Mucosa of descending colon (tissue), 3 donors: ENCODE results near the gene SOCS6. TPM values are rescaled to one million over a fixed set of nuclear protein-coding genes. Genes with fewer than 3 reads are reported as not detected.
"Not testable (repeated sequence)": the region's sequence is repeated elsewhere in the genome, so short reads cannot be mapped to it uniquely, and the experiment has no call there.

Source experiments
- ATAC-seq: fragments of 200-7000 bp; cut with Tn5 transposase; one replicate; pipeline ENCODE4 v1.9.1; 2020; ENCODE audit warnings: mild to moderate bottlenecking, moderate library complexity
- DNase-seq, 3 donors: peaks; one replicate each; pipeline ENCODE4 v3.0.0-alpha.2; 2020
- H3K36me3 ChIP-seq: fragments of 200-600 bp; one replicate; pipeline ENCODE4 v1.8.0; 2021; ENCODE audit warnings: low read depth, mild to moderate bottlenecking
- H3K4me1 ChIP-seq: fragments of 200-600 bp; one replicate; pipeline ENCODE4 v1.8.0; 2021; ENCODE audit warnings: low read depth, mild to moderate bottlenecking
- H3K4me3 ChIP-seq: fragments of 200-600 bp; one replicate; pipeline ENCODE4 v1.8.0; 2021; ENCODE audit warnings: mild to moderate bottlenecking
- H3K9me3 ChIP-seq: fragments of 200-600 bp; one replicate; pipeline ENCODE4 v1.8.0; 2021; ENCODE audit warnings: mild to moderate bottlenecking
- CTCF ChIP-seq: fragments of 200-600 bp; IDR thresholded peaks from one replicate; pipeline ENCODE4 v1.8.0; 2022; ENCODE audit warnings: antibody characterized with exemption, mild to moderate bottlenecking
- intact Hi-C, 2 donors: fragments of 100-400 bp; cut with DNase I in 1 of 2; cut with micrococcal nuclease in 1 of 2; formaldehyde crosslinking; loops; one replicate each; pipeline versions ENCODE4 v1.11.0 to v1.11.1; 2022; cut with DNase I, micrococcal nuclease
- long read RNA-seq, 2 donors: library from polyadenylated mRNA; unstranded; transcript quantifications; one replicate each; pipeline ENCODE4 v2.0.0, GENCODE V29; 2019 to 2021
- total RNA-seq, 3 donors: library from RNA; stranded (reverse); fragmentation: NEBNext Ultra II Directional in 2 of 3; extraction: Animal tissue kit (Norgen Biotek cat#: 25700) in 2 of 3; gene quantifications; one replicate each; pipeline versions ENCODE4 v1.2.1 to v1.2.4, GENCODE V29; 2021 to 2023
- donor health status: DM: no; HTN: no; CAD: no; lungs with moderate emphysema.
- donor health status: DM: no; HTN: no; CAD: no.
- donor health status: DM: no; HTN: yes; CAD: no.

The SOCS6 gene
- total RNA-seq, result 10 to 100 TPM; 37.2 to 49.6 (median 39.7) TPM
- long read RNA-seq, donor 1, full-length matches to known transcripts, result 25 of 35 reads
- long read RNA-seq, donor 1, partial matches to known transcripts, result 0 of 35 reads
- long read RNA-seq, donor 1, other reads (novel, unspliced or antisense), result 10 of 35 reads
- long read RNA-seq, donor 2, full-length matches to known transcripts, result 4 of 13 reads
- long read RNA-seq, donor 2, partial matches to known transcripts, result 3 of 13 reads
- long read RNA-seq, donor 2, other reads (novel, unspliced or antisense), result 6 of 13 reads

- peak; percentile 69 to 83 (median 75) for DNase-seq
- Histone ChIP-seq H3K4me3 (peak within 1 kb of the TSS; percentile 63), H3K36me3 (no peaks in the 10 kb centered on the region), H3K9me3 (no peaks in the 10 kb centered on the region), H3K4me1 (peaks cover 28% of the 10 kb centered on the region)
- ATAC-seq, result peak; percentile 64
- intact Hi-C loops, result loop anchor here in 1 of 2 donors (10.0 kb wide), 1 partner anchor 74 kb away; no protein-coding TSS in a partner anchor
- TF ChIP-seq CTCF, result no peak
These were observed at the start of gene SOCS6 for GRCh38 chr18:70288851-70289328. SOCS6 (plus strand) TSS chr18:70289045; CDS start chr18:70324669, 35,624 bp downstream.

- DNase-seq, result peak in 2 of 3 donors; percentile 39 to 71
- Histone ChIP-seq H3K4me3 (no peak overlapping the region), H3K9me3 (no peaks in the 10 kb centered on the region), H3K36me3 (no peaks in the 10 kb centered on the region), H3K4me1 (no peaks in the 10 kb centered on the region)
- peak; percentile 99 for ATAC-seq
- TF ChIP-seq CTCF, result no peak
- intact Hi-C loops, result no loop called here
These were observed 45.5 kb upstream of the SOCS6 start for GRCh38 chr18:70243131-70243929.

- ATAC-seq (no peak), DNase-seq (no peak)
- intact Hi-C loops, result no loop called here
- TF ChIP-seq CTCF, result no peak
- no peaks in the 10 kb centered on the region for H3K9me3 ChIP-seq
- H3K4me3 ChIP-seq, result no peak overlapping the region
- H3K36me3 ChIP-seq, result no peaks in the 10 kb centered on the region
- no peaks in the 10 kb centered on the region for H3K4me1 ChIP-seq
These were observed 42.8 kb upstream of the SOCS6 start for GRCh38 chr18:70246061-70246466.

- Histone ChIP-seq H3K9me3 (no peaks in the 10 kb centered on the region), H3K4me3 (no peak overlapping the region), H3K36me3 (no peaks in the 10 kb centered on the region), H3K4me1 (no peaks in the 10 kb centered on the region)
- intact Hi-C loops, result no loop called here
- ATAC-seq (no peak), DNase-seq (no peak)
- TF ChIP-seq CTCF, result no peak
These were observed 39.7 kb upstream of the SOCS6 start for GRCh38 chr18:70249118-70249517.

GRCh38 chr18:70249861-70250260 lies 39.0 kb upstream of the SOCS6 start:
- H3K4me3 ChIP-seq, intact Hi-C loops, ATAC-seq, DNase-seq, H3K9me3 ChIP-seq, H3K4me1 ChIP-seq, H3K36me3 ChIP-seq: not testable (repeated sequence)

- no peaks in the 10 kb centered on the region for H3K9me3 ChIP-seq
- no peak for DNase-seq
- intact Hi-C loops, result no loop called here
- H3K36me3 ChIP-seq, result no peaks in the 10 kb centered on the region
- H3K4me3 ChIP-seq, result no peak overlapping the region
- peak; percentile 12 for ATAC-seq
- no peak for TF ChIP-seq CTCF
- no peaks in the 10 kb centered on the region for H3K4me1 ChIP-seq
These were observed 38.1 kb upstream of the SOCS6 start for GRCh38 chr18:70250781-70251180.
